ENCODE measurements around the gene LSS.
"Not testable (repeated sequence)": the region's sequence is repeated elsewhere in the genome, so short reads cannot be mapped to it uniquely, and the experiment has no call there.

The LSS gene

GRCh38 chr21:46185716-46186115 is 42.9 kb downstream of the LSS start:
- no peak for DNase-seq (ENCODE audit: low spot score)

GRCh38 chr21:46184625-46185555 is 43.7 kb downstream of the LSS start:
- DNase-seq (ENCODE audit: low spot score) = peak; percentile 84

- peak; percentile 72 for DNase-seq (ENCODE audit: low spot score)
These were observed 44.5 kb downstream of the LSS start, which contains the start of gene SPATC1L for GRCh38 chr21:46183910-46184624. Gene SPATC1L (minus strand): TSS chr21:46184459. CDS start chr21:46182816, 1,643 bp downstream.

- DNase-seq (ENCODE audit: low spot score) = not testable (repeated sequence)
These were observed 45.2 kb downstream of the LSS start for GRCh38 chr21:46183337-46183909.

- DNase-seq (ENCODE audit: low spot score) = no peak
These were observed 45.8 kb downstream of the LSS start for GRCh38 chr21:46182548-46183336.

- no peak for DNase-seq (ENCODE audit: low spot score)
These were observed 46.5 kb downstream of the LSS start for GRCh38 chr21:46181953-46182547.

- DNase-seq (ENCODE audit: low spot score) = no peak
These were observed 47.1 kb downstream of the LSS start for GRCh38 chr21:46181436-46181835.

- DNase-seq (ENCODE audit: low spot score) = no peak
These were observed 47.7 kb downstream of the LSS start for GRCh38 chr21:46180778-46181391.

- no peak for DNase-seq (ENCODE audit: low spot score)
These were observed 48.4 kb downstream of the LSS start for GRCh38 chr21:46180079-46180722.

GRCh38 chr21:46179708-46180078 is 48.9 kb downstream of the LSS start:
- no peak for DNase-seq (ENCODE audit: low spot score)

GRCh38 chr21:46178961-46179360 is 49.6 kb downstream of the LSS start:
- DNase-seq (ENCODE audit: low spot score) = no peak

- not testable (repeated sequence) for DNase-seq (ENCODE audit: low spot score)
These were observed 52.0 kb downstream of the LSS start for GRCh38 chr21:46176443-46177129.

GRCh38 chr21:46173573-46173972 is 55.0 kb downstream of the LSS start:
- no peak for DNase-seq (ENCODE audit: low spot score)

GRCh38 chr21:46172863-46173528 is 55.6 kb downstream of the LSS start:
- DNase-seq (ENCODE audit: low spot score) = no peak

- no peak for DNase-seq (ENCODE audit: low spot score)
These were observed 56.3 kb downstream of the LSS start for GRCh38 chr21:46171996-46172862.

- DNase-seq (ENCODE audit: low spot score) = no peak
These were observed 57.0 kb downstream of the LSS start for GRCh38 chr21:46171585-46171984.

GRCh38 chr21:46170436-46171193 is 58.0 kb downstream of the LSS start:
- not testable (repeated sequence) for DNase-seq (ENCODE audit: low spot score)
